ENCODE measurements around the gene ARFGEF2.
A peak's percentile ranks its signal among the peaks of the same experiment; 100 is the strongest.

Gene ARFGEF2

DNA sequence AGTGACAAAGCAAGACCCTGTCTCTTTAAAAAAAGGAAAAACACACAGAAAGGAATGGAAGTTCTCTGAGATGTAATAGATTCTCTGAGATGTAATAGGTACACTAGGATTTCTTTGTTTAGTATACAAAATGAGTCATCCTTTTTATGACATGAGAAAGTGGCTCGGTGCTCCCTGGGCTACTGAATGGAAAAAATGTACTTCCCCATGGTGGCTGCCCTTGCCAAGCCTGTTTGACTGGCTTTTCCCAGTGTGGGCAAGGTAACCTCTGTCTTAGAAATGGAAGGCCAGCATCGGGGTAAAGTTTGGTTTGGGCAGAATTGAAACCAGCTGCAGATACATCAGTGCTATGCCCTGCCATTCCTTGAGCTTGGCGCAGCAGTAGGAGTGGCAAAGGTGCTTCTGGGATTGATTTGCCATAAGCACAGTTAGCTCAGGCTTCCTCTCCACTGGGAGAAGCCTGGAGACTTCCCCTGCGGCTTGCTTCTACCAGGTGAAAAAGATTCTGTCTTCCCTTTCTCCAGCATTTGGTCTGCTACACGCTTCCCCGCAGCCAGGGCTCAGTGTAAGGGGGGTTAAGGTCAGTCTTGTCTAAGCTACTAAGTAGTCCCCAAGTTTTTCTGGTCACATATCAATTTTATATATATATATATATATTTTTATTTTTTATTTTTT, 24.5 kb downstream of the ARFGEF2 start:
- no peaks in the 10 kb centered on the region for H3K9me3 ChIP-seq (ENCODE audit: severe bottlenecking)
- DNase-seq: no peak
- H3K4me3 ChIP-seq (ENCODE audit: low read depth, low read length): no peak overlapping the region
- TF ChIP-seq, protein P1, sequence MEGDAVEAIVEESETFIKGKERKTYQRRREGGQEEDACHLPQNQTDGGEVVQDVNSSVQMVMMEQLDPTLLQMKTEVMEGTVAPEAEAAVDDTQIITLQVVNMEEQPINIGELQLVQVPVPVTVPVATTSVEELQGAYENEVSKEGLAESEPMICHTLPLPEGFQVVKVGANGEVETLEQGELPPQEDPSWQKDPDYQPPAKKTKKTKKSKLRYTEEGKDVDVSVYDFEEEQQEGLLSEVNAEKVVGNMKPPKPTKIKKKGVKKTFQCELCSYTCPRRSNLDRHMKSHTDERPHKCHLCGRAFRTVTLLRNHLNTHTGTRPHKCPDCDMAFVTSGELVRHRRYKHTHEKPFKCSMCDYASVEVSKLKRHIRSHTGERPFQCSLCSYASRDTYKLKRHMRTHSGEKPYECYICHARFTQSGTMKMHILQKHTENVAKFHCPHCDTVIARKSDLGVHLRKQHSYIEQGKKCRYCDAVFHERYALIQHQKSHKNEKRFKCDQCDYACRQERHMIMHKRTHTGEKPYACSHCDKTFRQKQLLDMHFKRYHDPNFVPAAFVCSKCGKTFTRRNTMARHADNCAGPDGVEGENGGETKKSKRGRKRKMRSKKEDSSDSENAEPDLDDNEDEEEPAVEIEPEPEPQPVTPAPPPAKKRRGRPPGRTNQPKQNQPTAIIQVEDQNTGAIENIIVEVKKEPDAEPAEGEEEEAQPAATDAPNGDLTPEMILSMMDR (IDR thresholded peaks at IDR 0.05; ENCODE audit: low read depth, low read length): no peak
- no peaks in the 10 kb centered on the region for H3K27me3 ChIP-seq (ENCODE audit: insufficient read depth, low read depth, severe bottlenecking)
- no peak overlapping the region for H3K27ac ChIP-seq
- H3K36me3 ChIP-seq: peaks cover 61% of the 10 kb centered on the region

DNA sequence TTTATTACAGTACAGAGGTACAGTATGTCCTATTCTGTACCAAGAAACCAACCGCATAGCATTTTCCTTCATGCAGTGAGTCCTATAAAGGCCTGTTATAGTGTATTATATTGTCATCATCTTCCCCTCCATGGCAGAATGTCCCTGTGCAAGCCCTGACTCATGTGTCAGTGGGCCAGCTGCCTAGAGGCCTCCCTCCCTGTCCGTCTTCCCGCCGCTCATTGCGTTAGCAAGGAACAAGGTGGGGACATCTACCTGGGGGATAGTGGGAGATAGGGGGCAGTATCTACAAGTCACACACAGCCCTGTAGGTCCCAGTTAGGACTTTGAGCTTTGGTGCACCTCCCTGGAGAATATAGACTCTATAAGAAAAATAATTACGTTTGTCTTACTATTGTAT, 27.1 kb downstream of the ARFGEF2 start:
- H3K36me3 ChIP-seq: peaks cover 59% of the 10 kb centered on the region
- TF ChIP-seq, protein P1 (IDR thresholded peaks at IDR 0.05; ENCODE audit: low read depth, low read length): no peak
- DNase-seq: no peak
- no peak overlapping the region for H3K27ac ChIP-seq
- H3K27me3 ChIP-seq (ENCODE audit: insufficient read depth, low read depth, severe bottlenecking): no peaks in the 10 kb centered on the region
- no peak overlapping the region for H3K4me3 ChIP-seq (ENCODE audit: low read depth, low read length)
- no peaks in the 10 kb centered on the region for H3K9me3 ChIP-seq (ENCODE audit: severe bottlenecking)

DNA sequence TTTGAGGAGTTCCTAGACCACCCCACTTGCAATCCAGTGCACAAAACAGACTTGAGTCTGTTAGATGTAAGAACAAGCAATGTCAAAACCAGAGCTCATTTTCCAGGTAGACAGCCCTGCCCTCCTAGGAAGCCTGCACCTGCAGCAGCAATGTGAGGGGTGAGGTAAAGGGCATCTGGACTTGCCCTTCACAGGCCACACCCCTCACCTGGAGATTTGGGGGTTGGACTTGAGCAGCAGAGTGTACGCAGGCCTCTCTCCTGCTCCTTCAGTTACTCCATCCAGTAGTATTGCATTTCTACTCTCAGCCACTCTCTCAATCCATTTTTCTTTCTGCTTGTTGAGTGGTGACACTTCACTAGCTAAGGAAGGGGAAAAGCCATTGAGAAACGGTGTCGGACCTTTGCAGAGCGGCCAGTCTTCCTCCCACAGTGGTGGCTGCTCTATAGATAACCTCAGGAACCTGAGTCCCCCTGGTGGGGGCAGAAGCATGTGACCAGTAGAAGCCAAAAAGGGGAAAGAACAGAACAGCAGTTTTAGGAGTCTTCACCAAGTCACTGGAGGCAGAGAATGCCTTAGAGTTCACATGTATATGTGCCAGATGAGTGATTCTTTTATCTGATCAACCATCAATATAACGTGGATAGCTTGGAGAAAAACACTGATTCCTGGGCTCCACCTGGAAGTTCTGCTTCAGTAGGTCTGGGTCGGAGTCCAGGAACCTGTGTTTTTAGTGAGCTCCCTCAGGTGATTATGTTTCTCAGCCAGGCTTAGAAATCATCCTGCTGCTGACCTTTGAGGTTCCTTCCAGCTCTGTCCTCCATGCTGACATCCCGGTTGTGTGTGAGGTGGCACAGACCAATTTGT, 28.0 kb downstream of the ARFGEF2 start:
- Histone ChIP-seq H3K27ac (no peak overlapping the region), H3K4me3 (ENCODE audit: low read depth, low read length) (no peak overlapping the region), H3K36me3 (peaks cover 59% of the 10 kb centered on the region), H3K27me3 (ENCODE audit: insufficient read depth, low read depth, severe bottlenecking) (no peaks in the 10 kb centered on the region), H3K9me3 (ENCODE audit: severe bottlenecking) (no peaks in the 10 kb centered on the region)
- peak; percentile 15 for DNase-seq
- TF ChIP-seq, protein P1 (IDR thresholded peaks at IDR 0.05; ENCODE audit: low read depth, low read length): 0 out of 2 replicates have a peak, but pooled peaks have one; percentile 16

DNA sequence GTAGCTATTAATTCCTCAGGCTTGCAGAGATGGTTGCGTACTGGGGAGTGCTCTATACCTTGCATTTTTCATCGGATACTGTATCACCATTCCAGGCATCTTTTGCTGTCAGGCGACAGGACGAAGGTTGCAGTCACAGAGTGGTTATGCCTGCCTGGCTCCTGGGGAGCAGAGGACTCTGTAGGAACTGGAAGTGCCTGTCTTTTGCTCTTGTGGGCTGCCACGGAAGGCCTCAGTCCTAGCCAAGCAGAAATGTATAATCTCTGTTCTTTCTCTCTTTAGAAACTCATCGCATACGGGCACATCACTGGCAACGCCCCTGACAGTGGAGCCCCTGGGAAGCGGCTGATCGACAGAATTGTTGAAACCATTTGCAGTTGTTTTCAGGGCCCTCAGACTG, 29.5 kb downstream of the ARFGEF2 start:
- no peak overlapping the region for H3K27ac ChIP-seq
- no peaks in the 10 kb centered on the region for H3K27me3 ChIP-seq (ENCODE audit: insufficient read depth, low read depth, severe bottlenecking)
- TF ChIP-seq, protein P1 (IDR thresholded peaks at IDR 0.05; ENCODE audit: low read depth, low read length): no peak
- no peaks in the 10 kb centered on the region for H3K9me3 ChIP-seq (ENCODE audit: severe bottlenecking)
- peaks cover 69% of the 10 kb centered on the region for H3K36me3 ChIP-seq
- no peak overlapping the region for H3K4me3 ChIP-seq (ENCODE audit: low read depth, low read length)
- no peak for DNase-seq

DNA sequence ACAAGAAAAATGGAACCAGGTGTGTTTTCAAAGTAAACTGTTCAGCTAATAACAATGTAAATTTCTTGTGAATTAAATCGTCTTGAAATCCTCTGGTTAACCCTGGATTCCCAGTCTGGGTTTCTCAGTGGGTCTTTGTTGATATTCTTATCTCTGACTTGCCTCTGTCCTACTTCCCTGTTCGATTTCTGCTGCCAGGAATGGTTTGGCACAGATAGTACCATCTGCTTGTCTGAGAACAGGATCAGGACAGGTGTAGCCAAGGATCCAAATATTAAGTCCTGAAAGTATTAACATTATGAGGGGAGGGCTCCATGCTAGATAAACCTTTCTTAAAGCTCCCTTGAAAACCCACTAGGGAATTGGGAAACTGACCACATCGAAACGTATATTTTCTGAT, 30.1 kb downstream of the ARFGEF2 start:
- no peak for DNase-seq
- Histone ChIP-seq H3K9me3 (ENCODE audit: severe bottlenecking) (no peaks in the 10 kb centered on the region), H3K27me3 (ENCODE audit: insufficient read depth, low read depth, severe bottlenecking) (no peaks in the 10 kb centered on the region), H3K4me3 (ENCODE audit: low read depth, low read length) (no peak overlapping the region), H3K27ac (no peak overlapping the region), H3K36me3 (peaks cover 69% of the 10 kb centered on the region)
- TF ChIP-seq, protein P1 (IDR thresholded peaks at IDR 0.05; ENCODE audit: low read depth, low read length): no peak

Data from WERI-Rb-1 (cell line).